Heart left ventricle (tissue), 13 donors: Measurements from ENCODE around the gene HMX1.

Experiments
- CTCF ChIP-seq, 12 donors: fragments of 200-600 bp; sonication (generic) in 4 of 12; IDR thresholded peaks; one replicate each; pipeline versions ENCODE4 v1.5.0 to v1.8.0; 2018 to 2022; ENCODE audit warnings: antibody characterized with exemption in 12 of 12, mild to moderate bottlenecking in 5 of 12
- POLR2A ChIP-seq, 2 donors: fragments of 450-650 bp; IDR thresholded peaks; one replicate each; pipeline ENCODE4 v1.6.1; 2017; ENCODE audit warnings: antibody characterized with exemption in 2 of 2, mild to moderate bottlenecking in 2 of 2, moderate library complexity in 2 of 2
- donor health status: ischemic (EF 13 %, LVEDD 7.1; RV severe dilation, severe dysfunction).
- donor health status: DM: no; HTN: yes; CAD: no.
- donor health status: DM: no; HTN: no; CAD: no.
- donor health status: ischemic (EF 25% LVEDD 6.9; RV normal size, moderate dysfunction).
- donor health status: ischemic (EF 25% LVEDD 5.7; RV mildly dilated, moderate dysfunction).
- donor health status: ischemic (EF 35%, LVEDD 5.7; RV mildly dilated, moderate dysfunction).
- donor health status: nonischemic (EF 11% LVEDD 7.7; RV severe dilation, severe dysfunction).
- donor health status: DM: yes; HTN: yes; CAD: no.
- donor health status: PGD.
- donor health status: ischemic (EF 29% LVEDD 5.4; RV normal size, mild dysfunction).
- donor health status: nonischemic (EF 23%, LVEDD 6.1; RV moderate dilation, normal function).

GRCh38 chr4:8838961-8839431 lies 32.6 kb downstream of the HMX1 start:
- TF ChIP-seq CTCF (IDR thresholded peaks at IDR 0.05), result no peak
- no peak for TF ChIP-seq POLR2A (IDR thresholded peaks at IDR 0.05)
